Lung (tissue), 12 donors: ENCODE measurements around the gene ZBTB49. TPM values are rescaled to one million over a fixed set of nuclear protein-coding genes. Genes with fewer than 3 reads are reported as not detected.

Source experiments
- ATAC-seq: fragments of 200-7000 bp; cut with Tn5 transposase; one replicate; pipeline ENCODE4 v1.9.1; 2020; ENCODE audit warnings: moderate number of reproducible peaks; ENCODE audit not compliant: insufficient read depth, low FRiP score
- DNase-seq, 3 donors: peaks; one replicate each; pipeline ENCODE4 v3.0.0-alpha.2; 2013 to 2017
- H3K27ac ChIP-seq, 2 donors: one replicate each; pipeline ENCODE4 v1.5.1; 2013; ENCODE audit warnings: mild to moderate bottlenecking in 2 of 2, moderate library complexity in 2 of 2, control low read depth in 1 of 2, inconsistent platforms in 1 of 2, low read depth in 1 of 2, low read length in 1 of 2
- H3K27me3 ChIP-seq, 3 donors: one replicate each; pipeline ENCODE4 v1.5.1; 2013; ENCODE audit warnings: low read length in 2 of 3; ENCODE audit not compliant: control insufficient read depth in 3 of 3, insufficient read depth in 3 of 3
- H3K36me3 ChIP-seq, 4 donors: one replicate each; pipeline ENCODE4 v1.5.1; 2013; ENCODE audit warnings: low read length in 4 of 4, mild to moderate bottlenecking in 1 of 4, moderate library complexity in 1 of 4; ENCODE audit not compliant: control insufficient read depth in 4 of 4, insufficient read depth in 4 of 4
- H3K4me1 ChIP-seq, 5 donors: one replicate each; pipeline ENCODE4 v1.5.1; 2013; ENCODE audit warnings: low read length in 5 of 5, mild to moderate bottlenecking in 2 of 5, moderate library complexity in 1 of 5; ENCODE audit not compliant: control insufficient read depth in 5 of 5, insufficient read depth in 5 of 5
- H3K4me3 ChIP-seq: one replicate; pipeline ENCODE4 v1.5.1; 2013; ENCODE audit warnings: mild to moderate bottlenecking, control low read depth, moderate library complexity
- H3K9ac ChIP-seq, 2 donors: one replicate each; pipeline ENCODE4 v1.5.1; 2013; ENCODE audit warnings: low read length in 2 of 2, control low read depth in 1 of 2; ENCODE audit not compliant: insufficient read depth in 1 of 2
- H3K9me3 ChIP-seq, 4 donors: one replicate each; pipeline ENCODE4 v1.5.1; 2013; ENCODE audit warnings: low read length in 3 of 4, mild to moderate bottlenecking in 1 of 4, moderate library complexity in 1 of 4; ENCODE audit not compliant: control insufficient read depth in 4 of 4, insufficient read depth in 3 of 4
- WGBS, 2 donors: extraction: QIAGEN DNeasy Blood & Tissue Kit; methylation state at CpG; one replicate each; pipeline ENCODE4 v1.1.7; 2013; 5-methylcytosine and 5-hydroxymethylcytosine counted together
- polyA plus RNA-seq, 2 donors: library from polyadenylated mRNA; stranded (reverse); fragments of 200-250 nt; gene quantifications; one replicate each; pipeline ENCODE4 v1.2.1, GENCODE V29; 2013
- total RNA-seq, 2 donors: library from RNA; depleted of rRNA in 1 of 2; stranded (reverse); fragments of >200 nt in 1 of 2; gene quantifications; one replicate each; pipeline ENCODE4 v1.2.1, GENCODE V29; 2014 to 2021
- TF ChIP-seq, protein P1 (sequence below): IDR thresholded peaks from 2 replicates; pipeline ENCODE4 v1.5.1; 2012; ENCODE audit warnings: mild to moderate bottlenecking; ENCODE audit errors: control extremely low read depth, extremely low read depth
- donor health status: control.
- donor health status: control.
- donor health status: Bipolar disorder and iron deficiency.
- donor health status: healthy.
- donor health status: DM: yes; HTN: yes; CAD: no.

ZBTB49 gene
- total and polyA plus RNA-seq, 4 donors = 1.8 to 9.0 (median 4.1) TPM

DNA sequence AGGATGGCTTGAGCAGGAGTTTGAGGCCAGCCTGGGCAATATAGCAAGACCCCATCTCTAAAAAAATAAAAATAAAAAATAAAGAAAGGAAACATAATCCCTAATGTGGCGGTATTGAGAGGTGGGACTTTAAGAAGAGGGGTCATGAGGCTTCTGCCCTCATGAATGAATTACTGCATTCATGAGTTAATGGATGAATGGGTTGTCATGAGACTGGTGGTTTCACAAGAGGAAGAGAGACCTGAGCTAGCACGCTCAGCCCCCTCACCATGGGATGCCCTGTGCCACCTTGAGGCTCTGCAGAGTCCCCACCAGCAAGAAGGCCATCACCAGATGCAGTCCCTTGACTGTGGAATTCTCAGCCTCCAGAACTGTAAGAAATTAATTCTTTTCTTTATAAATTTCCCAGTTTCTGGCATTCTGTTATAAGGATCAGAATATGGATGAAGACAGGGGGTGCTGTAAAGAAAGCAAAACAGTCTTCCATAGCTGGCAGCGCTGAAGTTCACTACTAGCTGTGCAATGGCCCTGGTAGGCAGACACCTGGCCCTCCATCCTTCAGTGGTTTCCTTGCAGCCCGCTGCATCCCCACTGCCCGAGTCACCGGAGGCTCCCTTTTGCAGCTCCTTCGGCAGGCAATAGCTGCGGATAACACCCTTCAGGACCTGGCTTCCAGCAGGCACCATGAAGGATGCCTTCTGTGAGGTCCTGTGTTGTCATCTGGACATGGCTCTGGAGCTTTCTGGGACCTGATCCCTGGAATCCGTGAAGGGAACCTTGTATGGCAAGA, 52.0 kb downstream of the ZBTB49 start:
- 90 to 93% methylated on average over 9 of the region's 9 CpGs for WGBS, 2 donors
- Histone ChIP-seq H3K9me3 (no peaks in the 10 kb centered on the region), H3K9ac (no peak overlapping the region), H3K27ac (no peak overlapping the region), H3K4me3 (no peak overlapping the region), H3K36me3 (no peaks in the 10 kb centered on the region), H3K4me1 (peaks cover 0 to 10% (median 0%) of the 10 kb centered on the region in 5 donors), H3K27me3 (no peaks in the 10 kb centered on the region)
- ATAC-seq (no peak), DNase-seq (no peak)
- TF ChIP-seq, protein P1, sequence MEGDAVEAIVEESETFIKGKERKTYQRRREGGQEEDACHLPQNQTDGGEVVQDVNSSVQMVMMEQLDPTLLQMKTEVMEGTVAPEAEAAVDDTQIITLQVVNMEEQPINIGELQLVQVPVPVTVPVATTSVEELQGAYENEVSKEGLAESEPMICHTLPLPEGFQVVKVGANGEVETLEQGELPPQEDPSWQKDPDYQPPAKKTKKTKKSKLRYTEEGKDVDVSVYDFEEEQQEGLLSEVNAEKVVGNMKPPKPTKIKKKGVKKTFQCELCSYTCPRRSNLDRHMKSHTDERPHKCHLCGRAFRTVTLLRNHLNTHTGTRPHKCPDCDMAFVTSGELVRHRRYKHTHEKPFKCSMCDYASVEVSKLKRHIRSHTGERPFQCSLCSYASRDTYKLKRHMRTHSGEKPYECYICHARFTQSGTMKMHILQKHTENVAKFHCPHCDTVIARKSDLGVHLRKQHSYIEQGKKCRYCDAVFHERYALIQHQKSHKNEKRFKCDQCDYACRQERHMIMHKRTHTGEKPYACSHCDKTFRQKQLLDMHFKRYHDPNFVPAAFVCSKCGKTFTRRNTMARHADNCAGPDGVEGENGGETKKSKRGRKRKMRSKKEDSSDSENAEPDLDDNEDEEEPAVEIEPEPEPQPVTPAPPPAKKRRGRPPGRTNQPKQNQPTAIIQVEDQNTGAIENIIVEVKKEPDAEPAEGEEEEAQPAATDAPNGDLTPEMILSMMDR = no peak

DNA sequence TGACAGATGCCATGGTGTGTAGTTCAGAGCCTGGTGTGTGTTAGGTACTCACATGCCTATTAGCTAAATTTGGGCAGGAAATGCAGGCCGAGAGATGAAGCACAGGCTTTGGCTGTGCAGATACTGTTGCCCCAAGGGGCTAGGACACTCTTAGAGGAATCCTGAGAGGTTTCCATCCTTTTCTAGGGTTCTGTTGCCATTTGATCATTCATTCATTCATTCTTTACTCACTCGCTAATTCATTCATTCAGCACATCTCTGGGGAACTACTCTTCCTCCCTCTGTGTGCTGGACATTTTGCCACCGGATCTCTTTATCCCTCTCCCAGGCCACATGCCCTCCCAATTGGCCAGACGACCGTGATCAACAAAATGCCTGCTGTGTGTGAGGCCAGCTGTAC, 53.0 kb downstream of the ZBTB49 start:
- Histone ChIP-seq H3K27ac (no peak overlapping the region), H3K27me3 (no peaks in the 10 kb centered on the region), H3K4me1 (peaks cover 0 to 10% (median 0%) of the 10 kb centered on the region in 5 donors), H3K9ac (no peak overlapping the region), H3K4me3 (no peak overlapping the region), H3K36me3 (no peaks in the 10 kb centered on the region), H3K9me3 (no peaks in the 10 kb centered on the region)
- no peak for ATAC-seq
- WGBS, 2 donors = 90% methylated on average over 5 of the region's 5 CpGs
- TF ChIP-seq, protein P1 = no peak
- DNase-seq = no peak

DNA sequence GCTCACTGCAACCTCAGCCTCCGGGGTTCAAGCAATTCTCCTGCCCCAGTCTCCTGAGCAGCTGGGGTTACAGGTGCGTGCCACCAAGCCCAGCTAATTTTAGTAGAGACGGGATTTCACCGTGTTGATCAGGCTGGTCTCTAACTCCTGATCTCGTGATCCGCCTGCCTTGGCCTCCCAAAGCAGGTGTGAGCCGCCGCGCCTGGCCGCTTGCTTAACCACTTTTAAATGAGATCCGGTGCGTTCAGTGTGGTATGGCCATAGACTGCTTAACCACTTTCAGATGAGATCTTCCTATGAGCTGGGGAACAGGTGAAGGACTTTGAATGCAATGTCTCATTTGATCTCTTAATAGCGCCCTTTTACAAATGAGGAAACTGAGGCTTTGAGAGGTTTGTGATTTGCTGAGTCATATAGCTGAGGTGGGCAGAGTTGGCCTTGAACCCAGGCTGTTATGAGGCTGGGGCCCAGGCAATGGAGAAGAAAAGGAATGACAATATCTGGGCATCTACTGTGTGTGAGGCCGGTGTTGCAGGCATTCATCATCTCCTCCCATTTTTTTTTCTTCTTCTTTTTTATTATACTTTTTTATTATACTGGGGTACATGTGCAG, 55.0 kb downstream of the ZBTB49 start:
- no peak overlapping the region for H3K4me3 ChIP-seq
- no peaks in the 10 kb centered on the region for H3K9me3 ChIP-seq
- TF ChIP-seq, protein P1 = no peak
- no peaks in the 10 kb centered on the region for H3K4me1 ChIP-seq
- H3K27ac ChIP-seq = no peak overlapping the region
- no peak overlapping the region for H3K9ac ChIP-seq
- no peaks in the 10 kb centered on the region for H3K36me3 ChIP-seq
- WGBS, 2 donors = 89 to 90% methylated on average over 14 of the region's 14 CpGs
- no peak for DNase-seq
- ATAC-seq = no peak
- no peaks in the 10 kb centered on the region for H3K27me3 ChIP-seq
